DOHH2 (cell line): ENCODE measurements around the gene METTL18.

Experiments
- CTCF ChIP-seq: fragments of 200-600 bp; sonication (generic); IDR thresholded peaks from one replicate; pipeline ENCODE4 v1.5.1; 2014; ENCODE audit warnings: antibody characterized with exemption, mild to moderate bottlenecking, low read depth, low read length; ENCODE audit not compliant: poor library complexity, severe bottlenecking
- EZH2phosphoT487 ChIP-seq: fragments of 200-600 bp; sonication (generic); IDR thresholded peaks from 2 replicates; pipeline ENCODE4 v1.6.1; 2017; ENCODE audit warnings: borderline replicate concordance, mild to moderate bottlenecking, antibody characterized with exemption, low read length, moderate library complexity, mixed read lengths

GRCh38 chr1:169833179-169833901 is 38.6 kb upstream of the METTL18 start:
- no peak for TF ChIP-seq CTCF
- no peak for TF ChIP-seq EZH2phosphoT487
